Measurements from ENCODE around the gene NR3C2. TPM values are rescaled to one million over a fixed set of nuclear protein-coding genes. Genes with fewer than 3 reads are reported as not detected.

NR3C2 gene
- total RNA-seq, 1 experiment from 2014 or later: 2.7 TPM

DNA sequence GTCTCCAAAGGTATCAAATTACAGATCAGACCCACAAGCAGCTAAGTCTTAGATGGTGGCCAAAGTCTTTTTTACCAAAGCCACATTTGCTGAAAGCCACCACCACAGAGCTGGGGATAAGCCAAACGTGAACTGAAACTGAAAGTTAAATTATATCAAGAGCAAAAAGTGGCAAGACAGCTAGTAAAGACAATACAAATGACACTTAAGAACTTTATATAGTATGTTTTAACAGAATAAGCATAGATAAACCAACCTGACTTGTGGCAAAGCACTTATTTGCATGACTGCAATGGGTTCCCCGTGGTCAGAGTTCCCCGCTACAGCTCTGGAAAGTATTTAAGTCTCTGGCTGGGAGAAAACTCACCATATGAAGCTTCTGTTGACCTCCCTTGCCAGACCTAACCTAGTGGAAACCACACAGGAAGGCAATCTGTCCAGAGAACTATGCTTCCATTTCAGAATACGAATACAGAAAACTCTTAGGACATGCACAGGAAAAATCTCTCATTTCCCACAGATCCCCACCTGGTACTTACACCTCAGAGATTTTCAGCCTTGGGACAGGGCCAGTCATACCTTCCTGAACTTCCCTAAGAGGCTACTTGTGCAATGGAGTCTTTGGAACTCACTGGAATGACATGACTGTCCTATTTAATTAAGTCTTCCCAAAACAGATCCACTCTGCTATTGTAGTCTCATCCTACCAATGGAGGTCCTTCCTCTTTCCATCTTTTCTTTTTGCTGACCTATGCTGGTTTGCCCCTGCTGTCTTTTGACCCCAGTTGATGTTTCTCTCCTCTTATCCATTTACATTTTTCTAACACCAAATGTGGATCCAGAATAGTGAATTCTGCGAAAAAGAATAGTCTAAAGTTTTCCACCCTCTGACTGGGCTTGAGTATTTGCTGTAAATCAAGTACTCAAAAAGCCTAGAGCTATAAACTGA is 225.1 kb downstream of the NR3C2 start:
- Histone ChIP-seq H3K9me3 (ENCODE audit: control insufficient read depth in 1 of 2, insufficient read depth in 1 of 2, low read depth in 1 of 2, low read length in 2 of 2) (no peaks in the 10 kb centered on the region), H4K20me1 (ENCODE audit: insufficient read depth) (no peaks in the 10 kb centered on the region), H3K27me3 (ENCODE audit: insufficient read depth, low read length) (no peaks in the 10 kb centered on the region), H3K27ac (ENCODE audit: low read depth, low read length) (no peak overlapping the region), H3K4me2 (ENCODE audit: low read length) (no peak overlapping the region), H3K4me1 (ENCODE audit: control insufficient read depth in 1 of 2, insufficient read depth in 2 of 2, low read length in 2 of 2) (no peaks in the 10 kb centered on the region), H3K36me3 (ENCODE audit: control insufficient read depth in 1 of 2, insufficient read depth in 2 of 2, low read length in 2 of 2) (no peaks in the 10 kb centered on the region), H3K9ac (ENCODE audit: low read length) (no peak overlapping the region), H2AFZ (ENCODE audit: low read depth, low read length, poor library complexity, severe bottlenecking) (no peak overlapping the region), H3K9me2 (ENCODE audit: insufficient read depth) (no peaks in the 10 kb centered on the region), H3K4me3 (replicated peaks in 1 of 2; ENCODE audit: low read depth in 1 of 2, low read length in 2 of 2) (no peak overlapping the region), H3K79me2 (ENCODE audit: insufficient read depth, low read length) (no peaks in the 10 kb centered on the region)
- CTCF ChIA-PET: no interaction called here
- RAD21 ChIA-PET (ENCODE audit: low non-redundant PET in 1 of 2, low total read pairs in 2 of 2, uncharacterized antibody in 2 of 2, unreplicated experiment in 2 of 2): no interaction called here
- ATAC-seq (no peak), DNase-seq (ENCODE audit: low read depth, low spot score) (no peak)
- POLR2A ChIA-PET: no interaction called here
- TF ChIP-seq, protein P1, sequence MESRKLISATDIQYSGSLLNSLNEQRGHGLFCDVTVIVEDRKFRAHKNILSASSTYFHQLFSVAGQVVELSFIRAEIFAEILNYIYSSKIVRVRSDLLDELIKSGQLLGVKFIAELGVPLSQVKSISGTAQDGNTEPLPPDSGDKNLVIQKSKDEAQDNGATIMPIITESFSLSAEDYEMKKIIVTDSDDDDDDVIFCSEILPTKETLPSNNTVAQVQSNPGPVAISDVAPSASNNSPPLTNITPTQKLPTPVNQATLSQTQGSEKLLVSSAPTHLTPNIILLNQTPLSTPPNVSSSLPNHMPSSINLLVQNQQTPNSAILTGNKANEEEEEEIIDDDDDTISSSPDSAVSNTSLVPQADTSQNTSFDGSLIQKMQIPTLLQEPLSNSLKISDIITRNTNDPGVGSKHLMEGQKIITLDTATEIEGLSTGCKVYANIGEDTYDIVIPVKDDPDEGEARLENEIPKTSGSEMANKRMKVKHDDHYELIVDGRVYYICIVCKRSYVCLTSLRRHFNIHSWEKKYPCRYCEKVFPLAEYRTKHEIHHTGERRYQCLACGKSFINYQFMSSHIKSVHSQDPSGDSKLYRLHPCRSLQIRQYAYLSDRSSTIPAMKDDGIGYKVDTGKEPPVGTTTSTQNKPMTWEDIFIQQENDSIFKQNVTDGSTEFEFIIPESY (IDR thresholded peaks at IDR 0.05; ENCODE audit: extremely low read depth, insufficient replicate concordance, low read length): no peak
- TF ChIP-seq SIN3A (IDR thresholded peaks at IDR 0.05; ENCODE audit: low read depth): no peak
- no peak for TF ChIP-seq CEBPB (IDR thresholded peaks at IDR 0.05; ENCODE audit: low read depth)
- TF ChIP-seq, protein P2, sequence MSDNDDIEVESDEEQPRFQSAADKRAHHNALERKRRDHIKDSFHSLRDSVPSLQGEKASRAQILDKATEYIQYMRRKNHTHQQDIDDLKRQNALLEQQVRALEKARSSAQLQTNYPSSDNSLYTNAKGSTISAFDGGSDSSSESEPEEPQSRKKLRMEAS (IDR thresholded peaks at IDR 0.05): no peak
- no peak for TF ChIP-seq EGR1 (IDR thresholded peaks at IDR 0.05; ENCODE audit: low read depth)
- TF ChIP-seq EZH2phosphoT487 (IDR thresholded peaks at IDR 0.05; ENCODE audit: borderline replicate concordance): no peak
- TF ChIP-seq SP1 (IDR thresholded peaks at IDR 0.05; ENCODE audit: low read depth): no peak
- TF ChIP-seq ZNF274 (IDR thresholded peaks at IDR 0.05; ENCODE audit: low read depth, low read length): no peak
- no peak for TF ChIP-seq YY1 (IDR thresholded peaks at IDR 0.05; ENCODE audit: extremely low read depth, insufficient replicate concordance, low read depth, low read length)
- no peak for TF ChIP-seq RAD21 (IDR thresholded peaks at IDR 0.05; ENCODE audit: low read depth)
- no peak for TF ChIP-seq FOSL1 (IDR thresholded peaks at IDR 0.05; ENCODE audit: low read depth)
- no TSS peak for BruUV-seq (replicated peaks)
- intact Hi-C loops (cut with micrococcal nuclease): no loop called here
